Cardiac fibroblast (primary cell): ENCODE measurements around the gene NCAPH2.

Experiments used
- DNase-seq, 2 donors: peaks; one replicate each; pipeline versions ENCODE4 v3.0.0 to v3.0.0-alpha.2; 2010; ENCODE audit warnings: low read depth in 2 of 2
- H3K4me3 ChIP-seq, 2 donors: replicated peaks in 1 of 2; 1 replicate in 1 of 2; 2 replicates in 1 of 2; pipeline ENCODE4 v1.5.1; 2011; ENCODE audit warnings: low read depth in 2 of 2, low read length in 2 of 2, mild to moderate bottlenecking in 2 of 2, moderate library complexity in 1 of 2
- CTCF ChIP-seq: IDR thresholded peaks from one replicate; pipeline ENCODE4 v1.5.1; 2011; ENCODE audit warnings: low read depth, mild to moderate bottlenecking, low read length, inconsistent platforms

Gene NCAPH2

GRCh38 chr22:50469377-50470305, 38.4 kb upstream of the NCAPH2 start:
- no peak overlapping the region for H3K4me3 ChIP-seq
- peak; percentile 16 to 21 for DNase-seq
- no peak for TF ChIP-seq CTCF

- TF ChIP-seq CTCF, result no peak
- no peak overlapping the region for H3K4me3 ChIP-seq
- DNase-seq, result no peak
Measured at GRCh38 chr22:50470491-50470890, 37.5 kb upstream of the NCAPH2 start.

- TF ChIP-seq CTCF, result no peak
- no peak overlapping the region for H3K4me3 ChIP-seq
- no peak for DNase-seq
Measured at GRCh38 chr22:50471197-50471847, 36.7 kb upstream of the NCAPH2 start.

- no peak for TF ChIP-seq CTCF
- no peak overlapping the region for H3K4me3 ChIP-seq
Measured at GRCh38 chr22:50471962-50472361, 36.1 kb upstream of the NCAPH2 start.

GRCh38 chr22:50473088-50473487, 34.9 kb upstream of the NCAPH2 start:
- DNase-seq, result no peak
- peak; percentile 31 for TF ChIP-seq CTCF
- H3K4me3 ChIP-seq, result no peak overlapping the region

More at GRCh38 chr22:50471962-50472361, 36.1 kb upstream of the NCAPH2 start:
- DNase-seq, result no peak

- TF ChIP-seq CTCF, result no peak
- peak; percentile 52 to 54 for DNase-seq
Measured at GRCh38 chr22:50473855-50474671, 34.0 kb upstream of the NCAPH2 start.

More at GRCh38 chr22:50473855-50474671, 34.0 kb upstream of the NCAPH2 start:
- peak overlapping the region; percentile 43 to 67 for H3K4me3 ChIP-seq
